T-helper 17 cell (primary cell): Measurements from ENCODE around the gene ACIN1. TPM values are rescaled to one million over a fixed set of nuclear protein-coding genes. Genes with fewer than 3 reads are reported as not detected.

Experiments
- total RNA-seq, 4 donors: library from RNA in 2 of 4; stranded (reverse) in 2 of 4; gene quantifications; one replicate each; pipeline ENCODE4 v1.2.3 and lab custom pipeline; 2022 to 2026

Gene ACIN1
- total RNA-seq, 2 donors from 2014 or later = 264 to 298 TPM

Other genes starting within 250 kb of the ACIN1 start
- 10 to 100 TPM; 76.9 to 84.5 TPM for gene LRP10, start 223.4 kb downstream of the ACIN1 start, total RNA-seq
- 1 to 10 TPM; 7.2 to 8.7 TPM for gene REM2, start 211.9 kb downstream of the ACIN1 start, total RNA-seq
- gene RBM23, start 176.0 kb downstream of the ACIN1 start, total RNA-seq = 10 to 100 TPM; 77.3 to 88.9 TPM
- 10 to 100 TPM; 22.8 to 33.9 TPM for gene PRMT5, start 165.8 kb downstream of the ACIN1 start, total RNA-seq
- 10 to 100 TPM; 19.5 to 25.9 TPM for gene HAUS4, start 138.0 kb downstream of the ACIN1 start, total RNA-seq
- 1 to 10 TPM; 1.3 to 1.5 TPM for gene AJUBA, start 112.6 kb downstream of the ACIN1 start, total RNA-seq
- 1 to 10 TPM; 9.0 to 9.1 TPM for gene C14orf93, start 85.0 kb downstream of the ACIN1 start, total RNA-seq
- 10 to 100 TPM; 17.6 to 19.9 TPM for gene PSMB5, start 60.2 kb downstream of the ACIN1 start, total RNA-seq
- not detected for gene PSMB11, start 52.9 kb downstream of the ACIN1 start, total RNA-seq
- gene CDH24, start 37.6 kb downstream of the ACIN1 start, total RNA-seq = 1 to 10 TPM; 1.6 to 1.8 TPM
- gene C14orf119, start 369 bp upstream of the ACIN1 start, total RNA-seq = 10 to 100 TPM; 10.5 to 11.6 TPM
- not detected for gene CIROP, start 9.9 kb upstream of the ACIN1 start, total RNA-seq
- under 1 TPM in 1 of 2 donors, not detected in 1; 0.25 TPM for gene CEBPE, start 24.1 kb upstream of the ACIN1 start, total RNA-seq
- 1 to 10 TPM; 2.0 to 2.5 TPM for gene SLC7A8, start 88.5 kb upstream of the ACIN1 start, total RNA-seq
- gene RNF212B, start 142.8 kb upstream of the ACIN1 start, total RNA-seq = under 1 TPM in 1 of 2 donors, not detected in 1; 0.89 TPM
- gene HOMEZ, start 191.0 kb upstream of the ACIN1 start, total RNA-seq = 1 to 10 TPM; 4.6 to 5.7 TPM
- gene PPP1R3E, start 207.7 kb upstream of the ACIN1 start, total RNA-seq = 10 to 100 TPM; 30.6 to 33.8 TPM
- gene BCL2L2, start 211.7 kb upstream of the ACIN1 start, total RNA-seq = 1 to 10 TPM; 3.5 to 5.0 TPM
- gene PABPN1, start 226.3 kb upstream of the ACIN1 start, total RNA-seq = 100 to 1,000 TPM; 168 to 182 TPM